Fibroblast of the aortic adventitia (primary cell): ENCODE measurements around the gene CENPB. TPM values are rescaled to one million over a fixed set of nuclear protein-coding genes. Genes with fewer than 3 reads are reported as not detected.
"Not testable (repeated sequence)": the region's sequence is repeated elsewhere in the genome, so short reads cannot be mapped to it uniquely, and the experiment has no call there.

Experiments
- DNase-seq: peaks from one replicate; pipeline ENCODE4 v3.0.0-alpha.2; 2010; ENCODE audit warnings: low read depth
- H3K4me3 ChIP-seq: 2 replicates; pipeline ENCODE4 v1.5.1; 2011; ENCODE audit warnings: low read depth, mild to moderate bottlenecking, control low read depth, low read length, moderate library complexity
- CTCF ChIP-seq: IDR thresholded peaks from 2 replicates; pipeline ENCODE4 v1.5.1; 2011; ENCODE audit warnings: mild to moderate bottlenecking, low read length, control low read depth, inconsistent platforms; ENCODE audit not compliant: insufficient read depth
- total RNA-seq: library from RNA; depleted of rRNA; stranded (reverse); fragments of >200 nt; gene quantifications from 2 replicates; pipeline ENCODE4 v1.2.3, GENCODE V29; 2012; ENCODE audit warnings: low replicate concordance

The CENPB gene
- total RNA-seq, 1 donor = 94.8 TPM

- no peak for DNase-seq
- no peak for TF ChIP-seq CTCF
- H3K4me3 ChIP-seq = peak overlapping the region; percentile 96
Observed at GRCh38 chr20:3797226-3797545, 10.6 kb upstream of the CENPB start.

- peak overlapping the region; percentile 96 for H3K4me3 ChIP-seq
- no peak for TF ChIP-seq CTCF
- DNase-seq = no peak
Observed at GRCh38 chr20:3796477-3797225, 10.1 kb upstream of the CENPB start.

GRCh38 chr20:3795511-3796468 lies 9.2 kb upstream of the CENPB start, which contains the start of gene CDC25B:
CDC25B (plus strand) TSS chr20:3796310; CDS start chr20:3796532, 222 bp downstream.
- peak; percentile 95 for DNase-seq
- peak within 1 kb of the TSS; percentile 96 for H3K4me3 ChIP-seq
- peak; percentile 63 for TF ChIP-seq CTCF

GRCh38 chr20:3794701-3795420 lies 8.3 kb upstream of the CENPB start:
- peak overlapping the region; percentile 96 for H3K4me3 ChIP-seq
- no peak for DNase-seq
- TF ChIP-seq CTCF = no peak

GRCh38 chr20:3794168-3794567 lies 7.6 kb upstream of the CENPB start:
- H3K4me3 ChIP-seq, DNase-seq: not testable (repeated sequence)

- not testable (repeated sequence) for DNase-seq
Observed at GRCh38 chr20:3789201-3789600, 2.7 kb upstream of the CENPB start.

GRCh38 chr20:3788685-3789155 lies 2.2 kb upstream of the CENPB start:
- DNase-seq = no peak
- no peak for TF ChIP-seq CTCF

More at GRCh38 chr20:3789201-3789600, 2.7 kb upstream of the CENPB start:
- H3K4me3 ChIP-seq = not testable (repeated sequence)

More at GRCh38 chr20:3788685-3789155, 2.2 kb upstream of the CENPB start:
- H3K4me3 ChIP-seq = no peak overlapping the region
